ENCODE results near the gene CMSS1.
A peak's percentile ranks its signal among the peaks of the same experiment; 100 is the strongest.
"Not testable (repeated sequence)": the region's sequence is repeated elsewhere in the genome, so short reads cannot be mapped to it uniquely, and the experiment has no call there.

CMSS1 gene

DNA sequence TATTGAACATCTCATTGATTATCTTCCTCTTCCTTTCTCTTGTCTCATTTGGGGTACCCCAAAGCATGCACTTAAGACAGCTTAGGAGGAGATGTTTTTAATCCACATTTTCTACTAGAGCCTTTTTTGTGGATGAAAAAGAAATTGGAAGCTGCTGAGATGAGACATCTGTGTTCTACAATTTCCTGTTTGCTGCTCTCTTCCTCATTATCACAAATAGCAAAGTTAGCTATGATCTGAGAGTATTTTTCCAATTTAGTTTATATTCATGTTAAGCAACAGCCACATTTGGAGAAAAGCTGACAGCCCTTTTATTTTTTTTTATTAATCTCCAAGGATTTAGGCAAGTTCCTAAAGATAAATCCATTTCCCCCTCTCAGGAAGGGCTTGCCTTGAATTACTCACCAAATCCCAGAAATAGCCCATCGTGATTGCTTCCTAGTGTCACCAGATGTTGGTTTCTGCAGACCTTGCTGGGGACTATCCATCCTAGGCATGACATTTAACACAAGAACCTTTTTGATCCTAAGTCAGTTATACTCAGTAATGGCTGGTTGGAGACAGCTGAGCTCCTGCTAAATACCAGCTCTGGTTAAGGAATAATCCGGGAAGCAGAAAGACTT is 367.4 kb downstream of the CMSS1 start:
- no peak for DNase-seq (ENCODE audit: low read depth)

DNA sequence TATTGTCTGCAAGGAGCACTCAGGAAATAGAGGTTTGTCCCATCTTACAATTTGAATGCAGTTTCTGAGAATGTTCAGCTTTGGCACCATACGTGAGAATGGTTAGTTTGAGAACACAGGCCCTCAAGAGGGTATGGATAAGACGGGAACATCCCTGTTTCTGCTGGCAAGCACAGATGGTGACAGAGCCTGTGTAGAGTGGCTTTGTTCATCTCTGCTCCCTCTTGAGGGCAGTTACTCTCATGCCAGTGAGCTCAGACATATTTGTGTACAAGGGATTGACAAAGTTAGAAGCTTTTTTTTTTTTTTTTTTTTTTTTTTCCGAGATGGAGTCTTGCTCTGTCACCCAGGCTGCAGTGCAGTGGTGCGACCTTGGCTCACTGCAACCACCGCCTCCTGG is 368.2 kb downstream of the CMSS1 start:
- DNase-seq (ENCODE audit: low read depth): no peak

DNA sequence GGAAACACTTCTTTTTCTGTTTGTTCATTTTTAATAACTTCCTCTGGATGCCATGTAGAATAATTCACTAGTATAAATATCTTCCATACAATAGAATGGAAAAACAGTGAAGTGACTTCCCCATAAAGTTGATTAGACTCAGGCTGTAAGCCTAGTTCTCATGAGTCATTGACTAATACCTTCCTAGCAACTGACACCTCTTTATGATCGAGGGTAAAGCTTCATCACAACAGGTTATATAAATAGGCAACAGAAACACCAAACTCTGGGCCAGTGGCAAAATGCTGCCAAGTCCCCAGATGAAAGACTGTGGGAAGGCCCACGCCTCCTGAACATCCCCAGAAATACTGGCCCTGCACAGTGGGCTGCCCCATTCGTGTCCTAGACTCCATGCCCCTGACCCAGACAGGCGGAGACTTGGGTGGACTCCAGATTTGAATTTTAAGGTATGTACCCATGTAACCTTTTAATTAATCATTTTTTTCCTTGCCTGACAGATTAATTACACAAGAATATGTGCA is 371.8 kb downstream of the CMSS1 start:
- DNase-seq (ENCODE audit: low read depth): no peak

DNA sequence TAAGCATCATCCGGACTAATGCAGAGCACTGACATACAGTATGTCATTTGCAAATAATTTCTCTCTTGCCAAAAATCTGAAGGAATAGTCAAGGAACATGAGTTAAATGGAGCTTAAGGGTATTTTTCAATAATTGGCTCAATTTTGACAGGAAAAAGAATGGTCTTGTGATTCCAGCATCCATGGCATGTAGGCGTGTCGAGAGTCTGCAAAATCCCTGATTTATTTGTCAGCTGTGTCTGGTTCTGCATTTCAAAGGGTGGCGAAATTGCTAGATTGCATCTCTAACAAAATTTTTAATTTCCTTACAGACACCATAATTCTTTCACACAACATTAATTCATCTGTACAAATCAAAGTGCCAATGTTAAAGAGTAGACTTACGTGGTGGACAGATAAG is 377.7 kb downstream of the CMSS1 start:
- DNase-seq (ENCODE audit: low read depth): no peak

DNA sequence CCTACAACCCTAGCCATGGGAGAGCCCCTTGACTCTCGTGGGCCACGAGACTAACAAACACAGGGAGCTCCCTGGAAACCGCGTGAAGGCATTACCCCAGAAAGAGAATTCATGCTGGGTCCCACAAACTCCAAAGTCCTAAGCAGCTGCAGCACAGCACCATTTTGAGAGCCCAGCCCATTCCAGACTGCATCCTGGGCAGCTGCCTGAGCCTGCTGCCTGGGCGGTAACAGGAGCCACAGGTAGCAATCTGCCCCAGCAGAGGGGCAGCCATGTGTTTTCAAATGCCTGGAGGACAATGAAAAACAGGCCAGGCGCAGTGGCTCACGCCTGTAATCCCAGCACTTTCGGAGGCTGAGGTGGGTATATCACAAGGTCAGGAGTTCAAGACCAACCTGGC is 380.2 kb downstream of the CMSS1 start:
- no peak for DNase-seq (ENCODE audit: low read depth)

DNA sequence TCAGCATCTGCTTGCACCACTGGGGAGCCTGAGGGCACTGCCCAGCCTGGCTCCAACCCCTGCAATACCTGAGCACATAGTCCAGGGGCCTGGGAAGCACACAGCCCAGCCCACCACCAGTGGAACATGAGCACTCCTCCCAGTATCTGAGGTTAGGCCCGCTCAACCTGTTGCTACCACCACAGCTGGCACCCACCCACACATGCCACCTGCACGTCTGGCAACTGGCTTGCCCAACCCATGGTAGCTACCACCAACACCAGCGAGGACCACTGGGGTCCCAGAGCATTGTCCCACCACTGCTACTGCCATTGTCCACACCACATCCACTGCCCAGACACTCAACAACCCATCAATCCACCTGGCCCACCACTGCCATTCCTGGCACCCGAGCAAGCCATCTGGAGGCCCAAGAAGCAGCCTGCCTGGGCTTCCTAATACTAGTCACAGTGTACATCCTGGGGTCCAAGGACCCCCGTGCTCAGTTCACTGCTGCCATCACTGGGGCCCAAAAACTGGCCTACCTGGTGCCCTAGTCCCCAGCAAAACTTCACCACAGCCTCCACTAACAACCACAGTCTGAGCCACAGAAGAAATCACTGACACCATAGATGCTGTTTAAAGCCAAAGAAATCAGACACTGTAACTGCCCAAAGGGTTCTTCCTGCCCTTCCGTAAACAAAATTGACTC is 381.1 kb downstream of the CMSS1 start:
- DNase-seq (ENCODE audit: low read depth): no peak

DNA sequence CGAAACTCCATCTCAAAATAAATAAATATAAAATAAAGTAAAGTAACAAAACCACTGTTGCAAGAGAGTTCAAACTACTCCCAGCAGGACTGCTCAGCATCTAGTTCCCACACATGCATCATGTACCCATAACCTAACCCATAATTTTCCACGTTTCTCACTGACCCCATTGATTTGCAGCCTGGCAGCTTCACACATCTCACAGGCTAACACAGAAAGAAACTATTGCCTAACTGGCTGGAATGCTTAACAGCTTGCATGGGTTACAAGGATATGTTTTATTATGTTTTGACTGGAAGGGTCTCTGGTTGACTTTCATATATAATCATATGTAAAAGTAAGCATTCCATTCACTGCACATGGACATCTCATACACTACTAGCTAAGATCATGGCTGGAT is 387.5 kb downstream of the CMSS1 start:
- DNase-seq (ENCODE audit: low read depth): no peak

DNA sequence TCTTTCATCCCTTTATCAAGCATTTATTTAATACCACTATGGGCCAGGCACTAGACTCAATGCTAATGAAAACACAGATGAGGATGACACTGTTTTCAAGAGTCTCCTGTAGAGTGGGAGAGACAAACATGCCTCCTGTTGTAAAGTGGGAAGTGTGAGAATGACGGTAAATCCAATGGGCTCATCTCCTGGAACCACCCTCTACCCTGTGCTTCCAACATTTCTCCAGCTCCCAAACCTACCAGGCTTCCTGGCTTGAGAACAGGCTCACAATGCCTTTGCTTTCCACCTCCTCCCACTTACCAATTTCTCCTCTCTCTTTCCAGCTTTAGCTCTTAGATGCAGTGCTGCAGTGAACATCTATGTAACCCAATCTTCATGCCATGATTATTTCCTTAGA is 389.0 kb downstream of the CMSS1 start:
- no peak for DNase-seq (ENCODE audit: low read depth)

DNA sequence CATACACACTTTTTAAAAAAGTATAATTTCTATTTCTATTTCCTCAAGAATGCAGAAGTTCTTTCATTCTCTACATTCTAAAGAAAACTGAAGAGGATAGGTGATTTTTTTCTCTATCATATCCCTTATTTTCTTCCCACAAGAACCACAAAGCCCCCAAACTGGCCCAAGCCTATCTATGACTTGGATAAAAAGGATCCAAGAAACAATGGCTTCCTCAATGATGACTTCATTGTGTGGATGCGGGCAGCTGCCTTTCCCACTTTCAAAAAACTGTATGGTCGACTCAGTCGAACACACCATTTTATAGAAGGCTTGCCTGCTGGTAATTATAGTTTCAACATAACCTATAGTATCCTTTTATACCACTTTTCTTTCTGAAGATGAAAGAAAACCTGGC is 390.2 kb downstream of the CMSS1 start:
- no peak for DNase-seq (ENCODE audit: low read depth)

DNA sequence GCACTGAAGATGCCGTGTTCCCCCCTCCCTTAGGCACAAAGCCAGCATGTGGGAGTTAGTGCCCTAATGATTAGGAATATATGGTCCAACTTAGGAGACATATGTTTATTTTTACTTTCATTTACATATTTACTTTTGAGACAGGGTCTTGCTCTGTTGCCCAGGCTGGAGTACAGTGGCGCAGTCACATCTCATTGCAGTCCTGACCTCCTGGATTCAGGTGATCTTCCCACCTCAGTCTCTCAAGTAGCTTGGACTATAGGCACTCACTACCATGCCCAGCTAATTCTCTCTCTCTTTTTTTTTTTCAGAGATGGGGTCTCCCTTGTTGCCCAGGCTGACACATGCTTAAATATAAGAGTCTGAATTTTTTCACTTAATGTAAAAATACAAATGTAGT is 391.5 kb downstream of the CMSS1 start:
- DNase-seq (ENCODE audit: low read depth): no peak

DNA sequence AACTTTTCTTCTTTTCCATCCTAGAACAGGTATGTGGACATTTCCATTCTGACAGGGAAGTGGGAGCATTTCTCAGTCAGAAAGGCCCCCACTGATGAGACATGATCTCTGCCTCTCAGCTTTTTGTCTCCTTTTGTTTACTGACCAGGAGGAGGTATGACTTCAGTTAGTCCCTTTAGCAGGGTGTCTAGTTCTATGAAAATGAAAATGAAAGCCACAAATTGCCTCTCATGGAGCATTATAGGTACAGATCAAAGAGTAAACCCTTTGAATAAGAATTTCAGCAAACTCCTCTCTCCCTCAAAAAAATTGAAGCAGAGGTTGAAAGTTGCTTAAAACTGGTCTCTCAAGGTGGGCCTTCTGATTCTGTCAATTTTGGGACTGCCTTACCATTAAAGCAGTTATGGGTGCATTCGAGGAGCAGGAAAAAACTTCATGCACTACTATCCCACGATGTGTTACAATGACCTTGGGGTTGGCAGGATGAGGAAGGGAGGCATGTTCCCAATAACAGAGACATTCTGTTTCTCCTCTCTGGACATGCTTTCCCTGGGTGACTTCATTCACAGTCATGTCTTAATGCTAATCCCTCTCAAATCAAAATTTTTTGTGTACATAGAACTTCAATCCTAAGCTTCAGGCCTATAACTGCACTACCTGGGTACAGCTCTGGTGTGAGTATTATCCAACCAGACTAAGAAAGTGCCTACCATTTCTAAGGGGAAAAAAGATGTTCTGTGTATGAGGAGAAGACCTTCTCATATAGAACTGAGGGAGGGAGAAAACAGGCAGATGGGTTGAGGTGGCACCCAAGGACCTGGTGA is 392.5 kb downstream of the CMSS1 start:
- DNase-seq (ENCODE audit: low read depth): no peak

DNA sequence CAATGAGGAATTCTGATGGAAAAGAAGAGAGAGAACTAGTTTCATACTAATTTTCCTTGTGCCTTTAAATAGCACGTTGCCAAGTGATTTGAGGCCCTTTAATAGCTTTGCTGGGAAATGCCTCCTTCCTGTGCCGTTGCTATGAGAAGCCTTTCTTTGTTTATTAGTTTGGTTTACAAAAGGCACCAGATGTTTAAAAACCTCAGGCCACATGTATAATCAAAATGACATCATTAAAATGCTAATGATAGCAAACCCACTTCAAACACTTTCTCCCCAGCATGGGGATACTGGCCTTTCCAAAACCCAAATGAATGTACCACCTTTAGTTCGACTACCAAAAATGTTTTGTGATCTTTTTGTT is 393.1 kb downstream of the CMSS1 start:
- peak; percentile 83 for DNase-seq (ENCODE audit: low read depth)

DNA sequence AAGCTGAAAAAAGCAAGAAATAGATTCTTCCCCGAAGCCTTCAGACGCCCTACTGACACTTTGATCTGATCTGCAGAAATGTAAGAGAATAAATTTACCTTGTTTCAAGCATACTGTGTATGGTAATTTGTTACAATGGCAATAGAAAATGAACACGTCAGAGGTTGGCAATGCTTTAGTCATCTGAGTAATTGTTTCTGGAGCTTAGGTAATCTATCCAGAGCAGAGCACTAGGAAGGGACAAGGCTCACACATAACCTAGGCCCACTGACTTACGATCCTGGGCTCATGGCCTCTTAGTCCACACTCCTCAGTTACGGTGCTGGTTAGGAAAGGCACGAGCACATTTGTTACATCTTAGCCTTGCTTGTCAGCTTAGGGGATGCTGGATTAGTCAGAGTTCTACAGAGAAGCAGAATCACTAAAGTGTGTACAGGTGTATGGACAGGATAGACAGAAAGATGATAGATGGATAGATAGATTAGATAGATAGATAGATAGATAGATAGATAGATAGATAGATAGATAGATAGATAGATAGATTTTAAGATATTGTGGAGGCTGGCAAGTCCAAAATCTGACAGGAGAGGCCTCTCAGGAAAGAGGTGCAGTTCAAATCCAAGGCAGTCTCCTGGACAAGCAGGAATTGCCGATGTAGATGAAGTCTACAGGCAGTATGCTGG is 396.4 kb downstream of the CMSS1 start:
- DNase-seq (ENCODE audit: low read depth): no peak

DNA sequence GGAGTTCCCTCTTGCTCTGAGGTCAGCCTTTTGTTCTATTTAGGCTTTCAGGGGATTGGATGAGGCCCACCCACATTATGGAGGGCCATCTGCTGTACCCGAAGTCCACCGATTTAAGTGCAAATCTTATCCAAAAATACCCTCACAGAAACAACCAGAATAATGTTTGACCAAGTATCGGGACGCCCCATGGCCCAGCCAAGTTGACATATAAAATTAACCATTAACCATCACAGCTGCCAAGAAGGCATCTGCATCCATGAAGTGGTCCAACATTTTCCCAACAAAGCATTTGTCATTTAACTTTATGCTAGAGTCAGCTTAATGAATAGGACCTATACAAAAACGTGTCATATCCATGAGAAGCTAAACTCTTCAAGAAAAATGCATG is 396.9 kb downstream of the CMSS1 start:
- DNase-seq (ENCODE audit: low read depth): no peak

DNA sequence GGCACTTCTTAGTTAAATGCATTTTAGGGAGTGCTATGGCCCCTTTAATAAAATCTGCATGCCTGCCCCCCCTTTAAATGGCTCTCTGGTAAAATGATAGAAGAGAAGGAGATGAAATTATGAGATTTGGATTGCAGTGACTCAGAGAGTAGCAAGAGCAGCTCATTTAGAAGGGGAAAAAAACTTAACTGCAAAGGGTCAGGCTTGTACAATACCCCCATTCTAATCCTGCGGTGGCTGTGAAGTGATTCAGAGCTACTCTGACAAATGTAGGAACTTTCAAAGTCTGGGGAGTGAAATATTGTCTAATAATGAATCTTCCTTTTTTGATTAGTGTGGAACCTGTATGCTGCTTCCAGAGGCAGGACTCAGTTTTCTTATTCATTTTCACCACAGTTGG is 399.1 kb downstream of the CMSS1 start:
- no peak for DNase-seq (ENCODE audit: low read depth)

DNA sequence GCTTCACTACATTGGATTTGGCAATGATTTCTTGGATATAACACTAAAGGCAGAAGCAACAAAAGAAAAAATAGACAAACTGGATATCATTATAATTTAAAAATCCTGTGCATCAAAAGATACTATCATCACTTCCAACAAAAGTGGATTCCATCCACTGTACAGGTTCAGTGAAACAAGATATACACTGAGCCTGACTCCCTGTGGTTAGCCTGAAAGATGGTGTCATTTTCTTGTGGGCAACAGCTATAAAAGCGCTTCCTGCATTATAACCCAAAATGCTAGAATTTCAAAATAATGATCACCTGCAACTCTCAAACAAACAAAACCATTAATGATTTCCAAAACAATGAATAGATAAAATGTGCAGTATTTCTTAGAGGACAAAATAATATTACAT is 403.5 kb downstream of the CMSS1 start:
- DNase-seq (ENCODE audit: low read depth): no peak

DNA sequence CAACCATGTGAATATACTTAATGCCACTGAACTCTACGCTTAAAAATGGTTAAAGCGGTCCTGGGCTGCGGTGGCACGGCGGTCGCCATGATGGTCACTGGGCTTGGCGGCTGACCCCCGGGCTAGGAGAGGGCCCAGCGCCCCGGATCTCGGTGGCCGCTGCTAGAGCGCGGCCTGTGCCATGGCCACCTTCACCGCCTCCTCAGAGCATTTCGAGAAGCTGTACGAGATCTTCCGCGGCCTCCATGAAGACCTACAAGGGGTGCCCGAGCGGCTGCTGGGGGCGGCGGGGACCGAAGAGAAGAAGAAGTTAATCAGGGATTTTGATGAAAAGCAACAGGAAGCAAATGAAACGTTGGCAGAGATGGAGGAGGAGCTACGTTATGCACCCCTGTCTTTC is 407.5 kb downstream of the CMSS1 start:
- DNase-seq (ENCODE audit: low read depth): no peak

DNA sequence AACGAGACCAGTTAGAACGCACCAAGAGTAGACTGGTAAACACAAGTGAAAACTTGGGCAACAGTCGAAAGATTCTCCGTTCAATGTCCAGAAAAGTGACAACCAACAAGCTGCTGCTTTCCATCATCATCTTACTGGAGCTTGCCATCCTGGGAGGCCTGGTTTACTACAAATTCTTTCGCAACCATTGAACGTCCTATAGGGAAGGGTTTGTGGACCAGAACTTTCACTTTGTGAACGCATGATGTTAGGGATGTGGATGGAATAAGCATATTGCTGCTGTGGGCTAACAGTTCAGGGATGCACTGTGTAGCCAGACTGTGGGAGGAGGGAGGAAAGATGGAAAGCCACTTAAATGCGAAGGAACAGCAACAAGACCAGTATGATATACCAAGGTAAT is 408.2 kb downstream of the CMSS1 start:
- no peak for DNase-seq (ENCODE audit: low read depth)

DNA sequence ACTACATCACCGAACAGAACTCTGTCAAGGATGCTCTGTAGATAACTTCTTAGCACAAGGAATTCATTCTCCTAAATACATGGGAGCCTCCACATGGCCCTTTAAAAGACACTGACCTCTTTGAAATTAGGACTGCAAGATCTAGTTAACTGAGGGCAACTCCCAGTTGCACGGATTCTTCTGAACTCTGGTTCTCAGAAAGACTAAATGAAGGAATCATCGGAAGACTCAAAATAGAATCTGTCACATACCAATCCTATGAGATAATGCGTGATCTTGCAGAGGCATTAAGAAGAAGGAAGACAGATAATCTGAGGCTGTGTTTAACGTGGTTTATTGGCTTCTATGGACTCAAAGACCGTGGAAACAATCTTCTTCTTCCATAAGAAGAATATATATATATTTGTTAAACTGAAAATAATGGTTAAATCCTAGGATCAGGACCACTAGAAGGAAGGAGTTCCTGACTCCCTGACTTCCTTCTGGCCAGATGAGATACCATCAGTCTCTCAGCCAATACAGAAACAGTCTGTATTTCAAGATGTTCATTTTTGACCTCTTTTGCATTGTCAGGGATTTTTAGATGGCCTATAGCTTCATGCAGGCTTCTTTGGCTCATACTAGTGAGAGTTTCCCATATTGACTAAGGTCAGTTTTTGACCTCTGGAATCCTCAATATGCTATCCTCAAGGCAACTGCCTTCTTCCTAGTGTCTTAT is 409.2 kb downstream of the CMSS1 start:
- DNase-seq (ENCODE audit: low read depth): no peak

DNA sequence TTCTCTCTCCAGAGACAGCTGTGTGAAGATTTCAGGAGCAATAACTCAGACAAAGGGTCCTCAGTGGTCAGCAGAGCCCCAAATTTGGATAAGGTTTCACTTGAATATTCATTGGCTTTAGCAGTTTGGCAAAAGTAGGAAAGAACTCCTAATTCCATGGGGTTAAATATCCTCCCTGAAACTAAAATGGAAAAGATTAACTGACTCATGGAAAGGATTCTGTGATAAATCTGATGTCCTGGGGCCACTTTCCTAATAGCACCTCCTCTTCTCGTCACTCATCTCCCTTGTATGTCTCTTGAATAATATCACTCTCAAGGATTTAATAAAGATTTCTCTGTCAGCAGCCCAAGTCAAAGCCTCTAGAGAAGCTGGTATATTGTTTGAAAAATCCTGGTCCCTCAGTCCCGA is 409.9 kb downstream of the CMSS1 start:
- DNase-seq (ENCODE audit: low read depth): no peak

DNA sequence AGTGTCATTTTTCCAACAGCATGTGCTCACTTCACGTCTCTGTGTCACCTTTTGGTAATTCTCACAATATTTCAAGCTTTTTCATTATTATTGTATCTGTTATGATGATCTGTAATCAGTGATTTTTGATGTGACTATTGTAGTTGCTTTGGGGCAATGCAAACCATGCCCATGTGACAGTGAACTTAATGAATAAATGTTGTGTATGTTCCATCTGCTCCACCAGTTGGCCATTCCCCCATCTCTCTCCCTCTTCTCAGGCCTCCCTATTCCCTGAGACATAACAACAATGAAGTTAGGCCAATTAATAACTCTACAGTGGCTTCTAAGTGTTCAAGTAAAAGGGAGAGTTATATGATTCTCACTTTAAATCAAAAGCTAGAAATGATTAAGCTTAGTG is 410.6 kb downstream of the CMSS1 start:
- DNase-seq (ENCODE audit: low read depth): no peak

DNA sequence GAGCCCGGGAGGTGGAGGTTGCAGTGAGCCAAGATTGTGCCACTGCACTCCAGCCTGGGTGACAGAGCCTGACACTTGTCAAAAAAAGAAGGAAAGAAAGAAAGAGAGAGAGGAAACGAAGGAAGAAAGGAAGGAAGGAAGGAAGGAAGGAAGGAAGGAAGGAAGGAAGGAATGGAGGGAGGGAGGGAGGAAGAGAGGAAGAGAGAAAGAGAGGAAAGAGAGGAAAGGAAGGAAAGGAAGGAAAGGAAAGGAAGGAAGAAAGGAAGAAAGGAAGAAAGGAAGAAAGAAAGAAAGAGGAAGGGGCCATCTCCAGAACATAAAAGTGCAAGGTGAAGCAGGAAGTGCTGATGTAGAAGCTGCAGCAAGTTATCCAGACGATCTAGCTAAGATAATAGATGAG is 411.5 kb downstream of the CMSS1 start:
- not testable (repeated sequence) for DNase-seq (ENCODE audit: low read depth)

All from fibroblast of the conjunctiva (primary cell).